CD4-positive, alpha-beta T cell treated with Interleukin-15 for 4 hours (primary cell): ENCODE results near the gene ANKZF1.

ENCODE experiments used
- DNase-seq: peaks from one replicate; pipeline ENCODE4 v3.0.0-alpha.2; 2020; ENCODE audit warnings: low spot score

The ANKZF1 gene

GRCh38 chr2:219207884-219208740, 21.5 kb upstream of the ANKZF1 start:
- DNase-seq: no peak

DNA sequence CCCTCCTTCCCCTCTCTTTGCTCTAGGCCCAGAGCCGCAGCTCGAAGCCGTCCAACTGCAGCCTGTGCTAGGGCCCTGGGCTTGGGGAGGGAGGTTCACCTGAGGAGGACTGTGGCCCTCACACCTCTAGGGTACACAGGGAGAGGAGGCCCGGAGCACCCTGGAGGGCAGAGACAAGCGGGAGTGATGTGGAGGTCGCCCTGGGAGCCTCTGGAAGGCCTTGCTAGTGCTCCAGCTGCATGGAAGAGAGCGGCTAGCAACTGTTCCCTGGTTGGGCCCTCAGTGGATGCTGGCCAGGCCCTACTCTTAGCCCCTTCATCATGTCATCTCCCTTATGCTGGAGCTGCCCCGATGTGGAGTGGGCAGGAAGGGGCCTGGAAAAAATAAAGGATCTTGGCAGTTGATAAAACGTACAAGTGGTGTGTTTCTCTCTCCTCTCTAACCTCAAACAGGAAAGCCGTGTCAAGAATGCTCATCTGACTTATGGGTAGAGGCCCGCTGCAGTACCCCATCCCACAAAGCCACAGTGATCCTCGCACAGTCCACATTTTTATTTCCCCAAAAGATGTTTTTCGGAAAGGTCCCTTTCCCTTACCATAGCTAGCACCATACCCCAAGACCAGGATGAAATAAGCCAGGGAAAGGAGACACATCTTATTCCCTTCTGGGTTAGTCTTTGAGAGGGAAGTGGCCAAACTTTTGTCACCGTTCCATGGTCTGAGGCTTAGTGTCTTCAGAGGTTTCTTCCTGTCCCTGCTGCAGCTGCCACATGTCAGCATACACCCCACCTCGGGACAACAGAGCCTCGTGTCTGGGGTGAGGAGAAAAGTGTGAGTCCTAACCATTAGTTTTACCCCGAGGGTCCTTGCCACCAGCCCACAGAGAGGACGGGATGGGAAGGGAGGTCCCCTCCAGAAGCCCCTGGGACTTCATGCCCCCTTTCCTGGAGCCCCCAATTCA, 20.1 kb upstream of the ANKZF1 start:
- no peak for DNase-seq

DNA sequence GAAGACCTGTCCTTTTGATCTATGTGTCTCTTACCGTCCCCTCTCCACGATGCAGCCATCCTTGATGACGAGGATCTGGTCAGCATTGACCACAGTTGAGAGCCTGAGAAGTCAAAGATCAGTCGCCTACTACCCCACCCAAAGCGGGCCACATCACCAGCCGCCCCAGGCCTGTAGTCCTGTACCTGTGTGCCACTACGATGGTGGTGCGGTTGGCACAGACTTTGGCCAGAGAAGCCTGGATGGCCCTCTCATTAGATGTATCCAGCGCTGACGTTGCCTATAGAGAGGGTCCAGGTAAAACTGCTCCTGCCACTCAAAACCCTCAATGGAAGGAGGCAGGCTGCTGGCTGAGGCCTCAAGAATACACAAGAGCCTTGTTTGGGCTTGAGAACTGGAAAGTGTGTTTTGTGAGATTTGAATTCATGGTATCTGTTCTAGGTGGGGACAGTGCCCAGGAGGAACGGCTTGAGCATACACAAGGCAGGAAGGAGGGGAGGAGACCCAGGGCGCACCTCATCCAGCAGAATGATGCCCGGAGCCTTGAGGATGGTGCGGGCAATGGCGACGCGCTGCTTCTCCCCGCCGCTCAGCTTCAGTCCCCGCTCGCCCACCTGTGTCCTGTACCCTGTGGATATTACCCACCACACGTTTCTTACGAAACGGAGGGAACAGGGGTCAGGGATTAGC, 19.3 kb upstream of the ANKZF1 start:
- DNase-seq: no peak

- no peak for DNase-seq
Observed at GRCh38 chr2:219210886-219211362, 18.7 kb upstream of the ANKZF1 start.

GRCh38 chr2:219213026-219213415, 16.6 kb upstream of the ANKZF1 start:
- no peak for DNase-seq

- no peak for DNase-seq
Observed at GRCh38 chr2:219213486-219214071, 16.0 kb upstream of the ANKZF1 start.

- DNase-seq: no peak
Observed at GRCh38 chr2:219214141-219214540, 15.5 kb upstream of the ANKZF1 start.

GRCh38 chr2:219214786-219215185, 14.8 kb upstream of the ANKZF1 start:
- no peak for DNase-seq

DNA sequence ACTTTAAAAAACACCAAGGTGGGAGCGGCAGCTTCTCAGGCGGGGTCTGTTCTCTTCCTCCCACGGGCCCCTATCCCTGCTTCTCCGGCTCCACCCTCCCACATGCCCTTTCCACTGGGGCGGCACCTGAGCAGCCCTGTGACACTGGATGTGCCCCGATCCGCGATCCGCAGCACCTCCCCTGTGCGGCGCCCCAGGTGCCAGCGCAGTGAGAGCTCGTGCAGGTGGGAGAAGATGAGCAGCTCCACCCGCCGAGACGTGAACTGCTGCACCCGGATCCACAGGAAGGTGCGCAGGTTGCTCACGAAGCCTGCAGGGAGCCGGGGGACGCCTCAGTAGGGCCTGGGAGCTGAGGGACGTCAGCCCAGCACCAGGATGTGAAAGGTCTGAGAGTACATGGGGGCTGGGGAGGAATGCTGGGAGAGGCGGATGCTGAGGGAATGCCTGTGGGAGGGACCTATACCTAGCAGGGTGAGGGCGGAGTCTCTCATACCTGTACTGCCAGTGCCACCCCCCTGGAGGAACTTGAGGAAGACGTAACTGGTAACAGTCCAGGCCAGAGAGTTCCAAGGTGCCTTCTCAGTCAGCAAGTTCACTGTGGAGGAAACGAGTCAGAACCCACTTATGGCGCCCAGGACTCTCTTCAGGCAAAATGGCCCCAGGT, 13.6 kb upstream of the ANKZF1 start:
- no peak for DNase-seq

- DNase-seq: no peak
Observed at GRCh38 chr2:219216535-219216915, 13.1 kb upstream of the ANKZF1 start.

DNA sequence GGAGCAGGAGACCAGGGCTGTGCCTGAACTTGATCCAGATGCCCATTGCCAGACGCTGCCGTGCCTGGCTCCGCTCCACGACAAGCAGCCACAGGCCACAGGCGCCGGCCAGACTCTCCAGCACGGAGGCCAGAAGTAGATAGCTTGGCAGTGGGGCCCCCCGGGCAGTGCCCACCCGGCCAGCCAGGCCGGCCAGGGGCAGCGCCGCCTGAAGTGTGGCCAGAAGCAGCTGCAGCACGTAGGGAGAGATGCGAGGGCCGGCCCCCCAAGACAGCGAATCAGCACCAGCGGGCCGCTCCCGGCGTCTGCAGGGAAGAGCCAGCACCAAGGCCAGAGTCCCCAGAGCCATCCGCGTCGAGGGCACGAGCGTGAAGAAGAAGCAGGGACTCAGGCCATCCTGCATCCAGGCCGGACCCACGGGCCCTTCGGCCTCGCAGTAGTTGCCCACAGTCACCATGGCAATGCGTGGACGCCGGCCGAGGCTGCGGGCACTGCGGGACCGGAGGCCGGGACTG, 11.3 kb upstream of the ANKZF1 start:
- DNase-seq: no peak

DNA sequence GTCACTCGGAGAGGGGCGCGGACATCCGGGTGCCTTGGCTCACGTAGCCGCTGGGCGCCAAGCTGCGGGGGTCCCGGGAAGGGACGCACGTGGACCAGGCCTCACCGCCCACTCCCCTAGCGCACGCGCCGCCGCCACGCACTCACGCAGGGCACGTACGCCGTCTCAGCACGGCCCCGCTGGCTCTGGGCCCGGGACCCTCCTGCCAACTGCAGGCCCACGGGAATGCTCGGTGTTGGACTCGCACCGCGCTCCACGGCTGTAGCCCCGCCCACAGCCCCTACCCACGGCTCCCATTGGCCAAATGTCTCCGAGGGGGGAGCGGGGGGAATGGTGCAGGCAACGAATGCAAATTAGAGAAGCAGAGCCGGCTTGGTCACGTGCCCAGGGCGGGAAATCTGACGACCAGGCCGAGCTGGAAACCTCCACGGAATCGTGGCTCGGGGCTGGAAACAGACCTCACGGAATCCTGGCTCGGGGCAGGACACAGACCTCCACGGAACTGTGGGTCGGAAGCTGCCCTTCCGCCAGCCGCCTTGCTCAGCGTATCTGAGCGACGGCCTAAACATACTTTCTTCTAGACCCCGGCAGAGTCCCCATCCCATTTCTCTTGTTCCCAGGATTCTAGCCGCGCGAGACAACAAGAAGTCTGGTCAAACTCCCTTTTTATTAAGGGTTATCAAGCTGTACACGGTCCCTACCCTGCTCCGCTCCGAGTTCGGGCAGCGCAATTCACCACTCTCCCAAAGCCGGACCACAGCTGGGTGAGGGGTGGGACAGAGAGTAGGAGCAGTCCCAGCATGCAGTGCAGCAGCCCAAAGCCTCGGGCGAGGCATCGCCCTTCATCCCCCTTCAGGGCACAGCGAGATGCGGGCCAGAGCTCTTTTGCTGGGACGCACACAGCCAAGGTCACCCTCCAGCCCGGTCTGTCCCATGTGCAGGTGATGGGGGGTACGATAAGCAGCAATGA, 10.6 kb upstream of the ANKZF1 start, which contains the start of gene ABCB6:
TSS of gene ABCB6 (minus strand) at position 227 of the 970 bp plus-strand sequence. CDS start 285 bp downstream, outside the sequence.
- DNase-seq: peak; percentile 88

DNA sequence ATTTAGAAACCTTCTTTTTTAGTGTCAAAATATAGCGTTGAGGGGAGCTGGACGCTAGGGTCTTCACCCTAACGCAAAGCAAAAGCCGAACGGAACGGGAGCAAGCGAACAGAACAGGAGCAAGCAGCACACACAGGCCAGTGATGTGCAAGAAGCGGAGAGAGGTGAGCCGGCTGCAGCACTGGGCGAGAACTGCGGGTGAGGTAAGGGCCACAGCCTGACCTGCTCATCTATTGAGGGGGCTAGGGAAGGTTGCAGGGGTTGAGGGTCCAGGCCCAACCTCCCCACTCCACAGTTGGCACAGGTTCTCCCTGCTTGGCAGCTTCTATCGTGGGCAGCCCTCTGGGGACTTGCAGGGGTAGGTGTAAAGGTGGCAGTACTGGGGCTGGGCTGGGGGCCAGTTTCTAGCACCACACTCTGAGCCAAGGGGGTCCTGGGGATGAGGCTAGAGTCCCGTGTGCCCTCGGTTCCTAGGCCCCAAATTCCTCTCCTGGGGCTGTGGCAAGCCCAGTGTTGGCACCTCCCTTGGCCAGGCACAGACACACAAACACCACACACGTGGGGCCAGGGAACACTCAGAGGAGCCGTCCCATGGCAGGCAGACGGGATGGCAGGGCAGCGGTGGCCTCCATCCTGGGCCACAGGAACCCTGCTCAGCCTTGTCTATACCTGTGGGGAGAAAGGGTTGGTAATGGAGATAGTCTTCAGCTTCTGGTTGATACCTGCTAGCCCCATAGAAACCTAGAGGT, 9.6 kb upstream of the ANKZF1 start:
- DNase-seq: no peak

- no peak for DNase-seq
Observed at GRCh38 chr2:219220652-219221402, 8.8 kb upstream of the ANKZF1 start.

- DNase-seq: no peak
Observed at GRCh38 chr2:219221957-219222518, 7.6 kb upstream of the ANKZF1 start.

DNA sequence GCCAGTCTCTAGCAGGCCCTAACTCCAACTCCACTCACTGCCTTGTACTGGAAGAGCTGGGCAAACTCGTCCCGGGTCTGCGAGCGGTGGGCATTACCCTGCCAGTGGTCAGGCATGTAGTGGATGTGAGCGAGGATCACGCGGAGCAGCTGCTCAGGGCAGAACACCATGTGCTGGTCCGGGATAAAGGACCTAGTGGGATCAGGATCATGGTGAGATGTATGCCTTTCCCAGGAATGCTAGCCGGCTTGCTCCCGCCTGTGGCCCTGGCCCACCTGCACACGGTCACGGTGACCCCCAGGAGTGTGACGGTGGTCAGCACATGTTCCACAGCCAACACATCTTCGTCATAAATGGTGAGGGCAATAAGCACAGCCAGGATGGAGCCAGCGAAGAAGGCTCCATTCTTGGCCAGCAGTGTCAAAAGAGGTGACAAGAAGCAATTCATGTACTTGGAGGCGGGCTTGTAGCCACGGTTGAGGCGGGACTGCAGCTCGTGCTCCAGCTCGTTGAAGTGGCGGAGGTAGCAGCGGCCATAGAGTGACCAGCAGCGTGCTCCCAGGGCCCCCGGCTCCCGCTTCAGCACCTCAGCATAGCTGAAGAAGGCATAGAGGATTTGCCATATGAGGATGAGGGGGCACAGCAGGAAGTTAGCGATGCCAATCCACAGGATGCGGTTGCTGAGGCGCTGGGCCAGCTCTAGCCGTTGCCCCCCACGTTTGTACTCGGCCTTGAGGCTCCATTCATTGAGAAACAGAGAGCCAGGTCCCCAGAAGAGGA, 5.6 kb upstream of the ANKZF1 start:
- no peak for DNase-seq

GRCh38 chr2:219225350-219225749, 4.3 kb upstream of the ANKZF1 start:
- no peak for DNase-seq
